GM12874 (cell line): ENCODE data around the gene SPDL1.

Source experiments
- TF ChIP-seq, protein P1 (sequence below): IDR thresholded peaks from 2 replicates; pipeline ENCODE4 v1.5.1; 2011; ENCODE audit warnings: low read depth, mild to moderate bottlenecking, control low read depth, low read length, moderate library complexity; ENCODE audit not compliant: insufficient read depth

The SPDL1 gene

DNA sequence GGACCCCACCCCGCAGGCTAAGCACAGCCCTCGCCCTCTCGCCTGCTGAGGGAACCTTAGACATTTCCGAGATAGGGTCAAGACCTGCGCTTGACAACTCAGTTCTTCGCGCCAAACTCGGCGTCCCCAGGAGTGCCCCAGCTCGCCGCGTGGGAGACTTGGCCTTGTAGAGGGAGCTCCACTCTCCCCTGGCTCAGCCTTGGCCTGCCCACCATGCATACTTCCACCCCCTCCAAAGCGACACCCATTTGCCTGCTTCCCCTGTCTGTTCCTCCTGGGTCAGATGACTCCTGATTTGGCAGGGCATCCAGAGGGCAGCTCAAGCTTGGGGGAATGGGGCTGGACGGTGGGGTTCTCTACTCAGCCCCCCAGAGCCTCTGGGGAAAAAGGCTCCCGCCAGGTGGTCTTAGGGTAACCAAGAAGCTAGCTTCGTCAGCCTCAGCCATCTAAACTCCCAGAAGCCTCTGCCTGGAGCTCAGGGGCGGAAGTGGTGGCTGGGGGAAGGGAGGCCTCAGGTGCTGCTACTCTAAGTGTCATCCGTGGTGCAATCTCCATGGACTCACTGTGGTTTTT is 54.1 kb downstream of the SPDL1 start:
- TF ChIP-seq, protein P1, sequence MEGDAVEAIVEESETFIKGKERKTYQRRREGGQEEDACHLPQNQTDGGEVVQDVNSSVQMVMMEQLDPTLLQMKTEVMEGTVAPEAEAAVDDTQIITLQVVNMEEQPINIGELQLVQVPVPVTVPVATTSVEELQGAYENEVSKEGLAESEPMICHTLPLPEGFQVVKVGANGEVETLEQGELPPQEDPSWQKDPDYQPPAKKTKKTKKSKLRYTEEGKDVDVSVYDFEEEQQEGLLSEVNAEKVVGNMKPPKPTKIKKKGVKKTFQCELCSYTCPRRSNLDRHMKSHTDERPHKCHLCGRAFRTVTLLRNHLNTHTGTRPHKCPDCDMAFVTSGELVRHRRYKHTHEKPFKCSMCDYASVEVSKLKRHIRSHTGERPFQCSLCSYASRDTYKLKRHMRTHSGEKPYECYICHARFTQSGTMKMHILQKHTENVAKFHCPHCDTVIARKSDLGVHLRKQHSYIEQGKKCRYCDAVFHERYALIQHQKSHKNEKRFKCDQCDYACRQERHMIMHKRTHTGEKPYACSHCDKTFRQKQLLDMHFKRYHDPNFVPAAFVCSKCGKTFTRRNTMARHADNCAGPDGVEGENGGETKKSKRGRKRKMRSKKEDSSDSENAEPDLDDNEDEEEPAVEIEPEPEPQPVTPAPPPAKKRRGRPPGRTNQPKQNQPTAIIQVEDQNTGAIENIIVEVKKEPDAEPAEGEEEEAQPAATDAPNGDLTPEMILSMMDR, result no peak

DNA sequence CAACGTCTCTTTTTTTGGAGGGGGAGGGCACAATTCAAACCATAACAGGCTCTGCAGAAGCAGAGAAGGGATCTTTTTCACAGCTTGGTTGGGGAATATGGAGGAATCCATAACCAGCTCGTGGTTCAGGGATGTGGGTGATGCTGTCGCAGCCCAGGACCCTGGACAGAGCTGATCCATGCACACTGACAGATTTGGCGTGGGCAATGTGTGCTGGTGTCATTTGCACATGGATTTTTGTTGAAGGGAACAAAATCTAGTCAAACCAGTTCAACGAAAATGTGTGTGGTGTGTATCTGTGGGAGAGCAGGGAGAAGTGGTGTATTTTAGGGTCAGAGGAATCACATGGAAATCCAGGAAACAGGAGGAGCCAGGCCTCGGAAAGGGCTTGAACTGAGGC is 57.7 kb downstream of the SPDL1 start:
- TF ChIP-seq, protein P1, result no peak

DNA sequence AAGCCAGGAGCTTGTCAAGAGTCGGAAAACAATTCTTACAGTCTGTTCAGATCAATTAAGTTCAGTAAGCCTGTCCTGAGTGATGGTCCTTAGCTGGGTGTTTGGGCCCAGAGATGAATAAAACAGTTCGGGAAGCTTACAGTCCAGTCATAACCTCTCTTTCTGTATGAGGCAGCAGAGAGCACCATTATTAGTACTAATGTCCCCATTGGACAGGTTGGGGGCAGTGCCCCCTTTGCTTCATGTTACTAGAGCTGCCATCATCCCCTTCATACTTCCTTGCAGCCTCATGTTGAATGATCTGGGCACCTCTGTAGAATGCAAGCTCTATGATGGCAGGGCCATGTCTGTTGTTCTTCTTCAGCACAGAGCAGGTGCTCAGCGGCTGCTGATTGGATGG is 63.3 kb downstream of the SPDL1 start:
- TF ChIP-seq, protein P1, result no peak

DNA sequence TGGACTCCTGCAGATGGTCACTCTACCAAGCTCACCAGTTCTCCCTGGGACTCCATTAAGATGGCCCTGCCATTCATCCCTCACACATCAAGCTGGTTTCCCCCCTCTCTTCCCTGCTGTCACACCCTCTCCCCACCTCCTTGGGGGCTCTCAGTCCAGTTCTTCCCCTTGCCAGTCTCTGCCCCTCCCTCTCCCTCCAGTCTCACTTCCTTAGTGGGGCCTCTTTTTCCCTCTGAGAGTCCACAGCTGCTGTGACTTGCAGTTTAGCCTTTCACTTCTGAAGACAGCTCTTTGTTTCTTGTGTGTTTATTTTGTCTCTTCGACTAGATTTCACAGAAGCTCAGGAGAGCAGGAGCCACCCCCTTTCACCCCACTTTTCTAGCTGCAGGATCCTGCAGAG is 64.0 kb downstream of the SPDL1 start:
- TF ChIP-seq, protein P1, result no peak

DNA sequence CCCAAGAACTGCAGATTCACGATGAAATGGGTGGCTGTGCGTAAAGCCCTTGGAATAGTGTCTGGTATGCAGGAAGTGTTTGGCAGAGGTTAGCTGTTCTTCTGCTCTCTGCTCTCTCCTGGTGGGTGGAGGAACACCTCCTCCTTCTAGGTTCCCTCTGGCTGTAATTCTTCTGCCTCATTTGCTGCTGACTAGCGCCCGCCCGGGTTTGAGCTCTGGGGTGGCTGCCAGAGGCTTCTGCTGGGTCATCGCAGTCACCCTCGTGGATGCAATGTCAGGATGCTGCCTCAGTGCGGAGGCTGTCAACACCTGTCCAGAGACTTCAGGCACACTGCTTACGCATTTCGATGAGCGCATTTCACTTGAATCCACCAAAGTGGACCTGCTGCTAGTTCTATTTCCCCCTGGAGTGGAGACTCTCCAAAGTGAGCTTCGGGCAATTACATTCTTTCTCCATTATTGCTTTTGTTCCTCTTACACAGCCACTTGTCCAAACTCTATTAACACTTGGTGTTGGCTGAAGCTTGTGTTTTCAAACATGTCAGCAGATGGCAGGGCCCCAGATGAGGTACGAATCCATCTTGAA is 65.2 kb downstream of the SPDL1 start:
- TF ChIP-seq, protein P1, result no peak

DNA sequence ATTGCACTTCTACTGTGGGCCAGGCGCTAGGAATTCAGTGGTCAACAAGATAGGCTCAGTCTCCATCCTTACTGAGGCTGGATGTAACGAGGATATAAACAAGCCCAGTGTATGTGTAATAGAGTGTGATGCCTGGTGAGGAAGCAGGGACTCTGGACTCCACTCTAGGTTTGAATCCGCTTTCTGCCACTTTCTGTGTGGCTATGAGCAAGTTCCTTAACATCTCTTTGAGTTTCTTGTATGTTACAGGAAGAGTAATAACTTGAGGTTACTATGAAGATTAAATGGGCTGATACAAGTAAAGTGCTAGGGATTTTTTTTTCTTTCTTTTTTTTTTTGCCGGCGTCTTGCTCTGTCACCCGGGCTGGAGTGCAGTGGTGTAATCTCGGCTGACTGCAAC is 65.9 kb downstream of the SPDL1 start:
- TF ChIP-seq, protein P1, result no peak

DNA sequence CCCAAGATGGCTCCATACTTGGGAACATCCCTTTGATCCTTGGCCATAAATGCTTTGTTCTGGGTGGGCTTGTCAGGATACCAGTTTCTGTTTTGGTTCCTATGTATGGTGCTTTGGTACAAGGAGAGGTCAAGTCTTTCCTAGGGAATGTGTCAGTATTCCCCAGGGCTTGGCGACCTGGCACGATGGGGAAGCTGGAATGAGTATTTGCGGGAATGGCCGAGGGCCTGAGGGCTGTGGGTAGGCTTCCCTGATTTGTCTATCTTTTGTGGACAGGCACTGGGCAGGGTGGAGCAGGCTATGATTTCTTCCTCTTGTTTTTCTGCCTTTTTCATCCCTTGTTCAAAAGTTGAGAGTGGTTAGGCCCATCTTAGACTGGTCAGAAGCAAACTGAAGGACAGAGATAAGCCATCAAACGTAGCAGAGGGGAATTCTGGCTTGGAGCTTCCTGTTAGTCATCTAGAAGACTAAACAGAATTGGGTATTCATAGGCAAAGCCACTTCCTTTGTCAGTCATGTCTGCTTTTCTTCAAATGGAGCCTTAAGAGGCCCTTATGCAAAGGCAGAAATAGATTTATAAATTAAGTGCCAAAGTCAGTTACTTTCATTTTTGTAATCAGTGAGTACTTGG is 67.2 kb downstream of the SPDL1 start:
- TF ChIP-seq, protein P1, result no peak
